Gastroesophageal sphincter (tissue), 4 donors: ENCODE results near the gene MAJIN. TPM values are rescaled to one million over a fixed set of nuclear protein-coding genes. Genes with fewer than 3 reads are reported as not detected.

Experiments
- ATAC-seq: fragments of 150-250 bp; one replicate; pipeline ENCODE4 v1.9.1; 2016; ENCODE audit warnings: mild to moderate bottlenecking, moderate library complexity
- H3K27ac ChIP-seq, 4 donors: fragments of 200-600 bp; sonication (generic) in 3 of 4; 1 replicate in 3 of 4; 2 replicates in 1 of 4; pipeline ENCODE4 v1.5.1; 2016 to 2019
- H3K27me3 ChIP-seq: fragments of 200-600 bp; sonication (generic); one replicate; pipeline ENCODE4 v1.5.1; 2019
- H3K36me3 ChIP-seq, 2 donors: fragments of 200-600 bp; sonication (generic); one replicate each; pipeline ENCODE4 v1.5.1; 2019; ENCODE audit warnings: control low read depth in 1 of 2
- H3K4me1 ChIP-seq, 3 donors: fragments of 200-600 bp; sonication (generic); 1 replicate in 2 of 3; 2 replicates in 1 of 3; pipeline ENCODE4 v1.5.1; 2016 to 2019; ENCODE audit warnings: control low read depth in 2 of 3
- H3K4me3 ChIP-seq, 2 donors: fragments of 200-600 bp; sonication (generic); one replicate each; pipeline ENCODE4 v1.5.1; 2019; ENCODE audit warnings: mild to moderate bottlenecking in 1 of 2, moderate library complexity in 1 of 2
- H3K9me3 ChIP-seq, 3 donors: fragments of 200-600 bp; sonication (generic); one replicate each; pipeline ENCODE4 v1.5.1; 2017 to 2019; ENCODE audit warnings: control low read depth in 2 of 3
- EP300 ChIP-seq: sonication (generic); formaldehyde crosslinking; IDR thresholded peaks from one replicate; pipeline ENCODE4 v1.6.1; 2017; ENCODE audit warnings: antibody characterized with exemption, mild to moderate bottlenecking
- POLR2A ChIP-seq, 2 donors: fragments of 450-650 bp; IDR thresholded peaks; one replicate each; pipeline ENCODE4 v1.6.1; 2017; ENCODE audit warnings: antibody characterized with exemption in 2 of 2, mild to moderate bottlenecking in 2 of 2, moderate library complexity in 1 of 2
- POLR2AphosphoS5 ChIP-seq: sonication (generic); formaldehyde crosslinking; IDR thresholded peaks from one replicate; pipeline ENCODE4 v1.6.1; 2017; ENCODE audit warnings: antibody characterized with exemption
- WGBS, 2 donors: methylation state at CpG; one replicate each; pipeline ENCODE4 v1.1.5; 2018; ENCODE audit warnings: low coverage in 1 of 2; 5-methylcytosine and 5-hydroxymethylcytosine counted together
- total RNA-seq, 4 donors: library from RNA; depleted of rRNA; stranded (reverse); fragments of >200 nt; gene quantifications; one replicate each; pipeline ENCODE4 v1.1.0, GENCODE V29; 2016
- TF ChIP-seq, protein P1 (sequence below), 4 experiments: fragments of 200-600 bp in 2 of 4; fragments of 450-650 bp in 2 of 4; sonication (generic) in 1 of 4; IDR thresholded peaks; one replicate each; pipeline ENCODE4 v1.5.1; 2017 to 2019; ENCODE audit warnings: antibody characterized with exemption in 4 of 4, mild to moderate bottlenecking in 2 of 4, moderate library complexity in 2 of 4

MAJIN gene
- total RNA-seq, 4 donors from 2014 or later, result not detected

DNA sequence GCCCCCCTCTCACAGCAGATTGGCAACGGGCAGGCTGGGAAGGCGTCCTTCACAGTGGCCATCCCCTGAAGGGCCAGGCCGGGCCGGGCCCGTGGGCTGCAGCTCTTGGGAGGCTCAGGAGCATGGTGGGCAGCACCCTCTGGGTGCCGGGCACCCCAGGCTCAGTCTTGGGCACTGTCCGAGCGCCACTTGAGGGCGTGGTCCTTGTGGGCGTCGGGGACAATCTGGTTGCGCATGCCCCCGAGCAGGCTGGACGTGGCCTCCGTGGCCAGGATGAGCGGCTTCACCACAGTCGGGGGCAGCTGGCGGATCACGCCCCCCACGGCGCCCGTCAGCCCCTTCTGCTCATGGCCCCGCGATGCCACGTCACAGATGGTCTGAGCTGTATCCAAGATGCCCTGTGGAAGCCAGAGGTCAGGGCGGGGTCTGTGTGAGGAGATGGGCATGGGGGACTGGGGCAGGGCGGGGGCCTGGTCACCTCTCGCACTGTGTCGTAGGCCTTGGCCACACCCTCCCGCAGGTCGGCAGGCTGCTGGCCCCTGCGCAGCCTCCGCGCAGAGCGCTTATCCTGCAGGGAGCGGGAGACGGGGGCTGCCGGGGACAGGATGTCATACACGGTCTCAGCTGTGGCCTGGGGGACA, 77.0 kb downstream of the MAJIN start:
- Histone ChIP-seq H3K36me3 (peaks cover 0 to 56% of the 10 kb centered on the region in 2 donors), H3K27ac (peak overlapping the region in 1 of 4 donors; percentile 19)
- ATAC-seq, result no peak

DNA sequence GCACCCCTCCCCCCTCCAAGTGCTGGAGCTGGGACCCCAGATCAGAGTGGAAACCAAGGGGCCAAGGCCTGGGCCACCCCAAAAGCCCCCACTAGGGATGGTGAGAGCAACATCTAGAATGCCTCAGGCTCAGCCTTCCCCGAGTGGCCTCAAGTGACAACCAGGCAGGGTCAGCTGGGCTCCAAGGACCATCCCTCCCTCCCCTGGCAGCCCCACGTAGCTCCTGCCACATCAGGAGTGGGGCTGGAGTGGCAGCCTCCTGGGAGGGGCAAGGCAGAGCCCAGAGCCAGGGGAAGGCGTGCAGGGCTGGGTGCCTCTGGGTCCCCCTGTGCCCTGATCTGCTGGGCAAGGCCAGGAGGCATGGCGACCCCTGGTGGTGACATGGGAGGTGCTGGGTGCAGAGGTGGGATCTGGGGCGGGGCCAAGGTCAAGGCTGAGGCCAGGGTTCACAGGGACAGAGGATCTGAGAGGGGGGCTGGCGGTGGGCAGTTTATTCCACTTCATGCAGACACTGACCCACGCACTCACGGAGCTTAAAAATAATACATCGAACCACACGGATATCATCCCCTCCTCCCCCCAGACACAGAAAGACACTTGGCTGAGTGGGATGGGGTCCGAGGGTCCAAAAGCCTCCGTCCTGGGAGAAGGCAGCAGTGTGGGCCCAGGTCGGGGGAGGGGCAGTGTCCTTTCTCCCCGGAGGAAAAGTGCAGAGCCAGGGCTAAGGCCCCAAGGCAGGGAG, 77.7 kb downstream of the MAJIN start:
- H3K27ac ChIP-seq, result peak overlapping the region in 1 of 4 donors; percentile 19
- H3K27me3 ChIP-seq, result no peaks in the 10 kb centered on the region
- peaks cover 0 to 49% of the 10 kb centered on the region in 2 donors for H3K36me3 ChIP-seq
- WGBS, 2 donors, result no CpG with 5 or more reads among the region's 14 CpGs
- peak; percentile 79 for ATAC-seq
- no peak overlapping the region for H3K4me3 ChIP-seq
- TF ChIP-seq POLR2AphosphoS5, result peak; percentile 29
- no peak for TF ChIP-seq POLR2A (IDR thresholded peaks at IDR 0.05)
- TF ChIP-seq, protein P1, sequence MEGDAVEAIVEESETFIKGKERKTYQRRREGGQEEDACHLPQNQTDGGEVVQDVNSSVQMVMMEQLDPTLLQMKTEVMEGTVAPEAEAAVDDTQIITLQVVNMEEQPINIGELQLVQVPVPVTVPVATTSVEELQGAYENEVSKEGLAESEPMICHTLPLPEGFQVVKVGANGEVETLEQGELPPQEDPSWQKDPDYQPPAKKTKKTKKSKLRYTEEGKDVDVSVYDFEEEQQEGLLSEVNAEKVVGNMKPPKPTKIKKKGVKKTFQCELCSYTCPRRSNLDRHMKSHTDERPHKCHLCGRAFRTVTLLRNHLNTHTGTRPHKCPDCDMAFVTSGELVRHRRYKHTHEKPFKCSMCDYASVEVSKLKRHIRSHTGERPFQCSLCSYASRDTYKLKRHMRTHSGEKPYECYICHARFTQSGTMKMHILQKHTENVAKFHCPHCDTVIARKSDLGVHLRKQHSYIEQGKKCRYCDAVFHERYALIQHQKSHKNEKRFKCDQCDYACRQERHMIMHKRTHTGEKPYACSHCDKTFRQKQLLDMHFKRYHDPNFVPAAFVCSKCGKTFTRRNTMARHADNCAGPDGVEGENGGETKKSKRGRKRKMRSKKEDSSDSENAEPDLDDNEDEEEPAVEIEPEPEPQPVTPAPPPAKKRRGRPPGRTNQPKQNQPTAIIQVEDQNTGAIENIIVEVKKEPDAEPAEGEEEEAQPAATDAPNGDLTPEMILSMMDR (IDR thresholded peaks at IDR 0.05), result peak in 3 of 4 experiments; percentile 83 to 95 (median 93)
- H3K9me3 ChIP-seq, result no peaks in the 10 kb centered on the region
- H3K4me1 ChIP-seq, result peaks cover 0 to 12% (median 4%) of the 10 kb centered on the region in 3 donors

More for the DNA sequence above, 77.0 kb downstream of the MAJIN start:
- TF ChIP-seq EP300, result no peak
- TF ChIP-seq, protein P1 (IDR thresholded peaks at IDR 0.05), result no peak
- TF ChIP-seq POLR2AphosphoS5, result no peak
- TF ChIP-seq POLR2A (IDR thresholded peaks at IDR 0.05), result no peak
- Histone ChIP-seq H3K4me1 (peaks cover 0 to 12% (median 4%) of the 10 kb centered on the region in 3 donors), H3K27me3 (no peaks in the 10 kb centered on the region), H3K4me3 (no peak overlapping the region), H3K9me3 (no peaks in the 10 kb centered on the region)
- 96% methylated on average over 7 of the region's 39 CpGs; no CpG with 5 or more reads in 1 of the 2 donors for WGBS, 2 donors

DNA sequence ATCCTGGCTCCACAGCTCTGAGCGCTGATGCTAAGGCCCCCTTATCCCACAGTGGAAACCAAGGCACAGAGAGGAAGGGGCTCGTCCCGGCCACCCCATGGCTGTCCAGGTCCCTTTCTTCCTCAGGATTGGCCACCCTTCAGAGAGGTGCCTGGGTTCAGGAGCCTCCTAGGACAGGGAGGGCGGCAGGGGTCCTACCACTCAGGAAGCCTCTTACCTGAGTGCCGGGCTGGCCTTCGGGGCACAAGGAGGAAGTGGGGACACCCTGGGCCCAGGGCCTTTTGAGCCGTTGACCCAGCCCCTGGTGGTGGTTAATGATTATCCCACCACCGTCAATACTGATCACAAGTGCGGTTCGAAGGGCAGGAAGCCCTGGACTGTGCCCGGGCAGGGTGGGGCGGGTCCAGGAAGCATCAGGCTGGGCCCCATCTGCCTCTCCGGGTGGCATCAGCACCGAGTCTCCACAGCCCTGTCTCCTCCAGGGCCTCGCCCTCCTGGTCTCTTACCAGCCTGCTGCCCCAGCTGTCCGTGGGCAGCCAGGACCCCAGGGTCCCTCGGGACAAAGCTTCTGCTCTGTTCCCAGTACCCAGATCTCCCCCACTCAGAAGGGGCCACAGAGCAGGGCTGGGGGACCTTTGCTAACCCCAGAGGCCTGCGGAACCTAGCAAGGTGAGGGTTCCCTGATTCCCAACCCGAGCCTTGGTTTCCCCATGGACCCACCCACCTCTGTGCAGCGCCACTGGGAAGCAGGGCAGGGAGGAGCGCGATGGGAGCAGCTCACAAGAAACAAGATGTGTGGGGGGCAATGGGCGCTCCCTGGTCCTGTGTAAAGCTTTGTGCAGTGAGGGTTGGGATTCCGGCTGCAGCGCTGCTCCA, 78.5 kb downstream of the MAJIN start:
- Histone ChIP-seq H3K36me3 (peaks cover 0 to 41% of the 10 kb centered on the region in 2 donors), H3K4me1 (peaks cover 0 to 15% (median 5%) of the 10 kb centered on the region in 3 donors), H3K27me3 (no peaks in the 10 kb centered on the region), H3K9me3 (no peaks in the 10 kb centered on the region), H3K27ac (peak overlapping the region in 1 of 4 donors; percentile 19), H3K4me3 (no peak overlapping the region)
- ATAC-seq, result no peak
- WGBS, 2 donors, result no CpG with 5 or more reads among the region's 25 CpGs
- TF ChIP-seq EP300, result no peak
- TF ChIP-seq POLR2AphosphoS5, result no peak
- no peak for TF ChIP-seq POLR2A (IDR thresholded peaks at IDR 0.05)
- TF ChIP-seq, protein P1 (IDR thresholded peaks at IDR 0.05), result no peak

GRCh38 chr11:64892838-64893193, 79.1 kb downstream of the MAJIN start:
- Histone ChIP-seq H3K9me3 (no peaks in the 10 kb centered on the region), H3K4me1 (peaks cover 0 to 21% (median 11%) of the 10 kb centered on the region in 3 donors), H3K4me3 (no peak overlapping the region), H3K36me3 (peaks cover 0 to 35% of the 10 kb centered on the region in 2 donors), H3K27me3 (no peaks in the 10 kb centered on the region), H3K27ac (no peak overlapping the region)
- TF ChIP-seq POLR2AphosphoS5 (no peak), EP300 (no peak), POLR2A (IDR thresholded peaks at IDR 0.05) (no peak)
- ATAC-seq, result no peak
- no CpG with 5 or more reads among the region's 10 CpGs for WGBS, 2 donors

- Histone ChIP-seq H3K36me3 (peaks cover 0 to 31% of the 10 kb centered on the region in 2 donors), H3K9me3 (no peaks in the 10 kb centered on the region), H3K4me1 (peaks cover 0 to 25% (median 15%) of the 10 kb centered on the region in 3 donors), H3K27ac (no peak overlapping the region), H3K4me3 (no peak overlapping the region), H3K27me3 (no peaks in the 10 kb centered on the region)
- 80 to 88% methylated on average over 7 to 9 of the region's 11 CpGs for WGBS, 2 donors
- TF ChIP-seq POLR2A (IDR thresholded peaks at IDR 0.05) (no peak), POLR2AphosphoS5 (no peak), EP300 (no peak)
- TF ChIP-seq, protein P1 (IDR thresholded peaks at IDR 0.05), result no peak
- no peak for ATAC-seq
Observed at GRCh38 chr11:64892411-64892831, 79.5 kb downstream of the MAJIN start.
